Stimulated activated CD8-positive, alpha-beta memory T cell treated with anti-CD3 and anti-CD28 coated beads, Interleukin-15, amount 100 ng/mL, for 48 hours (primary cell): Measurements from ENCODE around the gene RABGAP1L.
"Not testable (repeated sequence)": the region's sequence is repeated elsewhere in the genome, so short reads cannot be mapped to it uniquely, and the experiment has no call there.

Experiments
- DNase-seq, 2 donors: peaks; one replicate each; pipeline ENCODE4 v3.0.0-alpha.2; 2020; ENCODE audit warnings: low read depth in 2 of 2

Gene RABGAP1L

DNA sequence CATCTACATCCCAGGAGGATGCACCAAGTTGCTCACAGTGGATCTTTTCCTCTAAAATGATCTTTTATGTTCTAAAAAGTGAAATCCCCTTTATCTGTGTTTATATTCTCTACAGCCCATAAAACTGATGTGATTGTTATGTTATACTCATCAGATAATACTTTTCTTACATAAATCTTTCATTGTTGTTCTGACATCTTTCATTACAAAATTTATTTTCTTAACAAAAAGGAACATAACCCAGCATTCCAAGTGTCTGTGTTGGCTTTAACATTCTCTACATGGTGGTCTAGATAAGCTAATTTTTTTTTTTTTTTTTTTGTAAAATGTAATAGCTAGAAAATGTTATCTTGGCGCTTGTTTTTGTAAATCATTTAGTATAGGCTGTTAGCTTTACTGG is 832.2 kb downstream of the RABGAP1L start:
- DNase-seq, result no peak

DNA sequence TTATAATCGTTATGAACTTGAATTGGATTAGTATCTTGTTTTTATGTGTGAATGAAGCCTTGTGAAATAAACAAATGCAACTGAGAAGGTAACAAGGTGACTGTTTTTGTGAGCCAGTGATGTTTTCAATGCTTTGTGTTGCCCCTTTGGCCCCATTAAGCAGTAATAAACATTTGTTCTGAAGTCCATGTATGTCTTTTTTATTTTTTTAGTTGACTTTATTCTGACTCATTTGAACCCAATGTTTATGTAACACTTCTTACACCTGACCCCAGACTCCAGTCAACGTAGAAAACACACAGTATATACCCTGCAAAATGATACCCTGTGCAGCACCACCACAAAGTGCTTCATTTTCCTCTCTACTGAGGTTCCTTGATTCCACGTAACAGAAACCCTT is 835.8 kb downstream of the RABGAP1L start:
- DNase-seq, result no peak

DNA sequence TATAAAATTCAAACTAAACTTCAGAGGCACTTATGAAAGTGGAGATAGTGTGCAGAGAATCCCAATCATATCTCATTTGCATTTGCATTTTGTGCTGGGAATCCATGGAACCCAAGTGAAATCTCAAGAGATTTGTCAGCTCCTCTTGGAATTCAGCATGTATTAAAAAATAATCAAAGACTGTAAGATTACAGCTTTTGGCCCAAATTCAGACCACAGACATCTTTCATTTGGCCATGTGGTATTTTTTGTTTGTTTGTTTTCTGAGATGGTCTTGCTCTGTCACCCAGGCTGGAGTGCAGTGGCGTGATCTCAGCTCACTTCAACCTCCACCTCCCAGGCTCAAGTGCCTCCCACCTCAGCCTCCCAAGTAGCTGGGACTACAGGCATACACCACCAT is 836.6 kb downstream of the RABGAP1L start:
- DNase-seq, result no peak

DNA sequence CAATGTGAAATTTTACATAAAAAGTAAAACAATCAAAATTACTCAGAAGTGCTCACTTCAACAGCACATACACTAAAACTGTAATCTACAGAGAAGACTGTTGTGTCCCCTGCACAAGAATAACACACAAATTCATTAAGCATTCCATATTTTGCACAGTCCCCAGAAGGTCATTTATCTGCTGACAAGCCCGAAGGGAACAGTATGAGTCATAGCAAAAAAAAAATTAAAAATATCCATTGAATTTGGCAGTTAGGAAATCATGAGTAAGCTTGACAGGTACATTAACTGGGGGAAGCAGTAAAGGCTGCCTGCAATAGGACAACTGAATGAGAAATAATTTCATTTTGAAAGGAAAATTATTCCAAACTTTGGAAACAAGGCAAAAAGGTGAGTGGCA is 837.2 kb downstream of the RABGAP1L start:
- no peak for DNase-seq

DNA sequence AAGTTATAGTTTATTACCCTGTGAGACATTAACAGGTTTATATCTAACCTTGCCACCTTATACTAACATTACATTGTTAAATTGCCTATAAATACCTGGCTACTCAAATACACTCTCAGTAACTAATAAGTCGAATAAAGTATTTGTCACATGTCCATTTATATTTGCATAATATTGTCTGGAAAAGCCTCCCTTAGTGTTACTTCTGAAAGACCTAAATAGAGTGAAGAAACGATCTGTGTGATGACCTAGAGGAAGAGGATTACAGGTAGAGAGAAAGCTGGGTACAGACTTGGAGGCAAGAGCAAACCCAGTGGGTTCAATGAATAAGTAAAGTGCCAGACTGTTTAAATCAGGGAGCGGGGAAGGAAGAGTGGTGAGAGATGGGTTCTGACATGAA is 837.7 kb downstream of the RABGAP1L start:
- no peak for DNase-seq

DNA sequence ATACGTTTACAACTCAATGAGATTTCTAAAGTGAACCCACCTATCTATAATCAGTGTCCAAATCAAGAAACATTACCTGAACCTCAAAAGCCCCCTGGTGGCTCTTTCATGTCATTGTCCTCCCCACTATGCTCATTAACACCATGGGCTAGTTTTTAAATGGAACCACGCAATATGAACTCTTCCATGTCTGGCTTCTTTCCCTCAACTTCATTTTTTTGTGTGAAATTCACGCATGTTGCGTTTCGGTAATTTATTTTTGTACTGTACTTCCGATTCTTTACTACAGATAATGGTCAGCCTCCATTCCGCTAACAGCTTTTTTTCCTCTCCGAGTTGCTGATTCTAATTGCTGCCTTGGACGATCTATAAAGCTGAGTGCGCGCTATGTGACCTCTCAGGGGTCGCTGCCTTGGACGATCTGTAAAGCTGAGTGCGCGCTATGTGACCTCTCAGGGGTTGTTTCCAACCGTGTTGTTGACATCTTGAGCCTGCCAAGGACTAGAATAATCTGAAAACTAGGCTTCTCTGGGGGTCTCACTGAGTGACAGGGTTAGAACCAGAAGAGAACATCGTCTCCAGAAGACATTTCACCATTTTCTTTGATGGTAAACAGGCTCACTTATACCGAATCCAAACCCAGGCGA is 839.4 kb downstream of the RABGAP1L start:
- no peak for DNase-seq

DNA sequence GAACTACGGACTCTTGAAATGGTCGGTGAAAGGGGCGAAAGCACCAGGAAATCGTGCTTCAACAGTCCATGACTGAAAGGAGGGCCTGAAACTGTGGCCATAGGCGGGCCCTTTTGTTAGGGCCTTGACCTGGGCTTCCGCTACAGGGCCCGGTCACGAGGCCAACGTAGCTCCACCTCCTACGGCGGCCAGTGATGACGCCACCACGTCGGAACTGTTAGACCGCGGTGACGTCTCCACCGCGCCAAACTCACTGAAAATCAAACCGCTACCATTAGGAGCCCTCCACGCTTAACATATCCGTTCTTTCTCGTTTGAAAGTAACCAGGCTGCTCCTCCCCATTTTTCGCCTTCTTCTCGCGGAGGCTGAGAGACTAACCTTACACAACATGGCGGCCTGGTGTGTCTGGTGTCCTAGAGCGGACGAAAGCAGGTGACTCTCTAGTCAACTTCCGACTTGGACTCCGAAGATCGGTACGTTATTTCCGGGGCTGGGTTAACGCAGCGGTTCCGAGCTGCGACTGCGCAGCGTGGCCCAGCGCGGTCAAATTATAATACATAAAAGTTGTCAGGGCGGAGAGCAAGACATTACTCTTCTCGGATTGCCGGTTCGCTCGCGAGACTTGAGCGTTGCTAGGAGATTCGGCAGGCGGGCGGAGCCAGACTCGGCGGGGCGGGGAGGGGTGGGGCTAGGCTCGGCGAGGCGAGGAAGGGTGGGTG is 840.1 kb downstream of the RABGAP1L start:
- peak; percentile 75 to 94 for DNase-seq

DNA sequence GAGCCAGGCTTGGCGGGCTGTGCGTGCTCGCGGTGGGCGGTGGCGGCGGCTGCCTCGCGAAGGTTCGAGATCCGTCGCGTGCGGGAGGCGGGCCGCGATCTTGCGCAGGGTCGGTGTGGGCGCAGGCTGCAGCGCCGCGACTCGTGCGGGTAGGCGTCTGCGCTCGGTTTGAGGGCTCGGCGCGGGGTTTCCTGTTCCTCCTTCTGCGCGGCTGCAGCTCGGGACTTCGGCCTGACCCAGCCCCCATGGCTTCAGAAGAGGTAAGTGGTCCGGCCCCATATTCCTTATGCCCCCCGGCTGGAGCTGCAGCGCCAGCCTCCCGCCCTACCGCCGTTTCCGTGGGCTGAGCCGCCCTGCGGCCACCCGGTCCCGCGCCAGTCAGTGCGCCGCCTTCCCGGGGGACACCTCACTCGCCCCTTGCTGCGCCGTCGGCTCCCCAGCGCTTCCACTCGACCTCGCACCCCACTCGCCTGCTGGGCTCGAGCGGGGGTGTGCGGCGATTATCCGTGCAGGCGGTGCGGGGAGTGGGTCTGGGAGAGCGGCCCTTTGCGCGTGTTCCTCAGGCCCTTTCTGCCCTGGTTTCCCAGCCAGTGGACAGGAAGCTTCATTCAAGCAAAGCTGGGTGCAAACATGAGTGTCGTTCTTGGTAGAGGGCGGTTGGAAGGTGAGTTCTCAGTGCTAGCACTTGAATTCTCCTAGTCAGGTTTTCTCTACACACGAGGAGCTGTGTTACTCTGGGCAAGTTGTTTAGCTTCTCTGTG is 840.8 kb downstream of the RABGAP1L start, which contains the start of gene CACYBP:
TSS of gene CACYBP (plus strand) at position 12 of the 761 bp plus-strand sequence. CDS start at position 246, 234 bp downstream.
- DNase-seq, result peak in 1 of 2 donors; percentile 93

DNA sequence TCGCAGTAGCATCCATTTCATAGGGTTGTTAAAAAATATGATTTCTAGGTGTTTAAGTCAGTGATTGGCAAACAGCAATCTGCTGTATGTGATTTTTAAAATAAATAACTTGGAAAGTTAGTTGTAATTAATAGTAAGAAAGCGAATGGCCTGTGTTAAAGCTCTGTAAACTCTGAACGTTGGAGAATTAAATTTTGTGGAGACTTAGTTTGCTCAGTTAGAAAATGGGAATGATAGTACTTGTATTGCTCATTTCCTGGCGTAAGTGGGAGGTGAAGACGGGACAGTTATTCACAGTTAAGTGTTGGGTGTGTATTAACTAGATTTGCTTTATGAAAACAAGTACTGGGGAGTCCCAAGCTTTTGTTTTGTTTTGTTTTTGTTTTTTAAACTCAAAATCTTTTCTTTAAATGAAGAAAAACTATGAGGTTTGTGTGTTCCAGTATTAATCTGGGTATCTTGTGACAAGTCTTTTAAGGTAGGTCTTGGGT is 841.4 kb downstream of the RABGAP1L start:
- DNase-seq, result no peak

DNA sequence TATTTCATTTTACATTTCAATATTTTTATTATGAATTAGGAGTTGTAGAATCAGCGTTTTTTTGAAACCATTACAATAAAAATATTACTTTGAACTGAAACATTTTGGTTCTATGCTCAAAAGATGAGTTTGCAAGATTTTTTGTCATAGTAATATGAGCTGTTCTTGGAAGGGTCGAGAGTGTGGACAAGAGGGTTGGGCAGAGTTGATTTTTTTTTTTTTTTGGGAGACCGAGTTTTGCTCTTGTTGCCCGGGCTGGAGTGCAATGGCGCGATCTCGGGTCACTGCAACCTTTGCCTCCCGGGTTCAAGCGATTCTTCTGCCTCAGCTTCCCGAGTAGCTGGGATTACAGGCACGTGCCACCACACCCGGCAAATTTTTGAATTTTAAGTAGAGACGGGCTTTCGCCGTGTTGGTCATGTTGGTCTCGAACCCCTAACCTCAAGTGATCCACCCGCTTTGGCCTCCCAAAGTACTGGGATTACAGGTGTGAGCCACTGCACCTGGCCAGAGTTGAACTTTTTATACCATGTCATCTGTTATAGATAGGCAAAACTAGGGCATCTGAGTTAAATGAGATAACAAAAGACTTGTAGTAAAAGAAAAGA is 843.7 kb downstream of the RABGAP1L start:
- no peak for DNase-seq

DNA sequence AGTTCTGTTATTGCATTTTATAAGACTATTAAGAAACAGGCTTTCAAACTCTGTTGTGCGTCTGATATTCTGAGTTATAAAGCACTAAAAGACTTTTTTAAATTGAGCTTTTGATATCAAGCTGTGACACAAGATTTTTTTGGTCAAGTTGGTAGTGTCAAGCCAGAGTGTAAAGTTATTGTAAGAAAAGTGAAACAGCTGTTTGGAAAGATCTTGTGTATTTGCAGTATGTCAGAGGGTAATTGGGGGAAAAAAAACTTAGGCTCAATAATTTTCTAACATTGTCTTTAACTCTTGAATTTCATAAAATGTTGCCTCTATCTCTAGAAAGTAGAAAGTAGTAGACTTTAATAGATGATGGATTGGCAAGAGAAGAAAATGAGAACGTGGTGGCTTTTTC is 844.2 kb downstream of the RABGAP1L start:
- DNase-seq, result no peak

DNA sequence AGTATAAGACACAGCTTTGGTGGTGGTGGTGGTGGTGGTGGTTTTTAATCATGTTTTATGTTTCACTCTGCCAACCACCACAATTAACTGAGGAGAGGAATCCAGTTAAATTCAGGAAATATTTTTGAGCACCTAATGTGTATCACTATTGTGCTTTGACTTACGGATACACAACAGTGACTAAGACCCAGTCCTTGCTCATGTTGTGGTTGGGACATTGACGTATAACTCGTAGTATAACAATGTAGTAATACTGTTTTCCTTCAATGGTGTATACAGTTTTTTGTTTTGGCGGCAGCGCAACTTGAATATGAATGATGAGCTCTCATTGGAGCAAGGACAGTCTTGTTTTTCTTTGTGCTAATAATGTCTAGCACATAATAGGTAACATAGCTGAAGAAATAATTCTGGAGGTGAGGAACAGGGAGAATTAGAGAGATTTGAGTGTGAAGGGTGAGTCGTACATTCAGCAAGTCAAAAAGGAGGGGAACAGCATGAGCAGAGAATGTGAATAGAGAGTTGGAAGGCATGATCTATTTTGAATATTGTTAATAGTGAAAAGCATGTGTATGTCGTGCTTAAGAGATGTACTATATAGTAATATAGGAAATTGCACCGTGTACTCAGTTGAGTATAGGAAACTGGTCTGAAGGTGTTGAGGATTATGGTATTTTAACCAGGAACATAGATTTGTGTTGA is 845.9 kb downstream of the RABGAP1L start:
- DNase-seq, result no peak

DNA sequence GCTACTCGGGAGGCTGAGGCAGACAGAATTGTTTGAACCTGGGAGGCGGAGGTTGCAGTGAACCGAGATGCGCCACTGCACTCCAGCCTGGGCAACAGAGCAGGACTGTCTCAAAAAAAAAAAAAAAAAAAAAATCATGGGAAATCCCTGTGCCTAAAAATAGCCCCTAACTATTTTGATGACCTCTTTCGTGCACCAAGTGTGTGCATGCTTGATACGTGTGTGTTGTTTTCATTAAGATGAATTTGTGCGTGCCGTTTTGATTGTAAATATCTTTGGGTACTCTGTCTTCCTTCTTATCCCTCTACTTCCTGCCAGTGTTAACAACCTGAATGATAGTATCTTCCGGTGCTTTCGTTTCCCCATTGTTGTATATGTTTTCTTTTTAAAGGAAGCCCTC is 850.2 kb downstream of the RABGAP1L start:
- DNase-seq, result no peak

DNA sequence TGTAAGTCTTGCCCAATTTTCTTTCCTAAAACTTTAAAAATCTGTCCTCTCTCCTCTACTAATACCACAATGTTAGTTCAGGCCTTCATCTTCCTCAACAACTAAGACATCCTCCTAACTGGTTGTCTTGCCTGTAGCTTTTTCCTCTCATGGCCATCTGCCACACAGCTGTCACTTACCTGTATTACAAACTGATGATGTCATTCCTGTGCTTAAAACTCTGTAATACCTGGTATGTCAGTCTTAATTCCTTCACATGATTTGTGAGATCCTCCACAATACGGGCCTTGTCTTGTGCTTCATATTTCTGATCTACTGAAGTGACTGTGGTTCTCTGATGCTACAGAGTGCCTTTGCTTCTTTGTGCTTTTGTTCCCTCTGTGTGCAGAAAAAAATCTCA is 854.1 kb downstream of the RABGAP1L start:
- DNase-seq, result no peak

DNA sequence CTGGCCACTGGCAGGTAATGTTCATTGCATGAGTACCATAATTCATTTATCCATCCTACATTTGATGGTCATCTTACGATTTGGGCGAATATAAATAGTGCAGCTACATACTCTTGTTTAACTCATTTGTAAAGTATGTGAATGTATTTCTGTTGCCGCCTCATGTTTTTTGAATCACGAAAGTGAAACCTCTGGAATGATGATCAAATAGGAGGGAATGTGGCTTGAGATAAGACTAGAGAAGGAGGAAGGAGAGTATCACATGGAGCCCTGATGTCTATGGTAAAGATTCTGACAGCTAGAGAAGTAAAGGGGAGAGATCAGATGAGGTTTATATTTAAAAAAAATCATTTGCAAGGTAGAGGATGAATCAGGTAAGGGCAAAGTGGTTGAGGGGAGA is 855.9 kb downstream of the RABGAP1L start:
- DNase-seq, result no peak

DNA sequence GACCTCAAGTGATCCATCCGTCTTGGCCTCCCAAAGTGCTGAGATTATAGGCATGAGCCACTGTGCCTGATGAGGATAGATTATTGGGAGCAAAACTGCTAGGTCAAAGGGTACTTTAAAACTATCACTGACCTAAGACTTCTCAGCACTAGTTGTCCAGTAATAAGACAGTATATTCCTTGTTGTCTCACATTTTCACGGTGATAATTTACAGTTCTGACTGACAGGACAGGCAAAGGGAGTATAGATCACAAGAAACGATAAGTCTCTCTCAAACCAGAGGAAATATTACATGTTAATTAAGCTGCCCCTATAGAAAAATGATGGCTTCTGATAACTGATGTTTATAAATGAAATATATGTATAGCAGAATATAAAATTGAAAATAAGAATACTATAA is 860.2 kb downstream of the RABGAP1L start:
- DNase-seq, result no peak

DNA sequence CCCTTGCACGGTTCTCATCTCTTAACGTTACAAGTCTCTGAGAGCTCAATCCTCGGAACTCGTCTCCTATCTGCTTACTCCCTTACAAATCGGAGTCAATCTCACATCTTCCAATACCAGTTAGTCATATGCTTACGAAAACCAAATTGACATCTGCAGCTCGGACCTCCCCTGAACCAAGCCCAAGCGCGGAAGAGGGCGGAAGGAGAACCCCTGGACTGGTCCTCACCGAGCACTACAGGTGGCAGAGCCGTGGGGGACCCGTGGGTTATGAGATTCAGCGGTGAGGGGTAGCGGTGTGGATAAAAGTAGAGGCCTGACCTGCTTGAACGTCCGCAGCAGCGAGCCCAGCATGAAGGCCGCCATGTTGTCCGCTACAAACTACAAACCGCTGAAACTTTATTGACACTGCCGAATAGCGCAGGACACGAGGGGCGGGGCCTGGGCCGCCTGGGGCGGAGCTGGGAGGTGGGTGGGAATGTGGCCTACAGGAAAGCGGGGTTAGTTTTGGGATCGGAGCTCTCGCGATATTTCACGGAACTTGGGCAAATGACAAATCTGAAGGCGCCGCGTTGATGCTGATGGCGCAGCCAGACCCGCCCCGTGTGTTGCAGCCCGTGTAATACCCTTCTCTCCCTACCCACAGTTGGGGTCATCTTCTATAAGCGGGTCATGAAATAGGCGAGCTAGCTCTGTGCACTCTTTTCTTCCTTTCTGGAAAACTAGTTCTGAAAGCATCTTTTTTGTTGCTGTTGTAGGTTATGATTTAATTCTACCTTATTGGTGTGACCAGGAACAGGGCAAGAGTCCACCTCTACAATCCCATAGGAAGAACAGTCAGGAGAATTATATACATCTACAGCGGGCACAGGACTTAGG is 864.0 kb downstream of the RABGAP1L start, which contains the start of gene MRPS14:
TSS of gene MRPS14 (minus strand) at position 383 of the 879 bp plus-strand sequence. CDS start at position 366, 17 bp downstream.
- DNase-seq, result peak; percentile 96 to 97

DNA sequence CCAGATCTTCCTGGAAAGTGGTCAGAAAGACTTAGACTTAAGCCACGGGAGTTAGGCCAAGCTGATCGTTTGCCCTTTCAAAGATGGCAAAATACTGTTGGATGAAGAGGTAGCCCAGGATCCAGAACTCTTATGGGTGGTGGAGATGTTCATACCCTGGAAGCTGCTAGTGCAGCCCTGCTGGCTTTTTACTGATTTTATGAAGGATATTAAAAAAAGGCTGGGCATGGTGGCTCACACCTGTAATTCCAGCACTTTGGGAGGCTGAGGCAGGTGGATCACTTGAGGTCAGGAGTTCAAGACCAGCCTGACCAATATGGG is 864.6 kb downstream of the RABGAP1L start:
- not testable (repeated sequence) for DNase-seq

DNA sequence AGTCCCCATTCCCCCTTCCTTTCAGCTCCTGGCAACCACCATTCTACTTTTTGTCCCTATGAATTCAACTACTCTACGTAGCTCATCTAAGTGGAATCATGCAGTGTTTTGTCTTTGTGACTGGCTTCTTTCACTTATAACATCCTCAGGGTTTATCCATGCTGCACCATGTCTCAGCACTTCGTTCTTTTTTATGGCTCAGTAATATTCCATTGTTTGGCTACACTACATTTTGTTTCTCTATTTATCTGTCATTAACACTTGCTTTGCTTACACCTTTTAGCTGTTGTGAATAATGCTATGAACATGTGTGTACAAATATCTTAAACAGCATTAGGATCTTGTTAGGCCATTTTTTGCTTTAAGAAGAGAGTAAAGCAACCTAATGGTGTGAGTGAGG is 865.5 kb downstream of the RABGAP1L start:
- DNase-seq, result no peak

DNA sequence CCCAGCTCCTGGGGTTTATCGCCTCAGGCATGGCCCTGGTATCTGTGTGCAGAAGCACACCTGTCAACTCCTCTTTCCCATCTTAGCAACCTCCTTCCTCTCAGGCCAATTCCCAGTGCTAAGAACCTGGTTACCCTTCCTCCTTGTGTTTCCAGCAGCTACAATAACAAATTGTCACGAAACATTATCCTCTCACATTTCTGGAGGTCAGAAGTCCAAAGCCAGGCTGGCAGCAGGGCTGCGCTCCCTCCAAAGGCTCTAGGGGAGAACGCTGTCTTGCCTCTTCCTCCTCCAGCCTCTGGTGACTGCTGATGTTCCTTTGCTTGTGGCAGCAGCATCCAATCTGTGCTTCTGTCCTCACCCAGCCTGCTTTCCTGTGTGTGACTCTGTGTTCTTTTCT is 874.6 kb downstream of the RABGAP1L start:
- no peak for DNase-seq

DNA sequence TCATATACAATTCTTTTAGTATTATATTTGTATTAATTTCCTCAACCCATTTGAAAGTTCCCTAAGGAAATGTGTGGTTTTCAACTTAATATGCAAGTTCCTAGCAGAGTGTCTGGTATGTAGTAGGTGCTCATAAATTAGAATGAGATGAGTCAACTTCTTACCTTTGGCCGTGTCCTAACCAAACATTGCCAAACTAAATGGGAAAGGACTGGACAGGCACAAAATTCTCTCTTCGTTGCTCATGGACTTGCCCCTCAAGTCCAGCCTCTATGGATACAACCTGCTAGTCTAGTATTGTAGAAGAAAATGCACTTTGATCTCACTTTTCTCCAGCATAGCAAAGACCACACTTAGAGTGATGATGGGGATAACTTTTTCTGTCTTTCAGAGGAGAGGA is 875.5 kb downstream of the RABGAP1L start:
- DNase-seq, result no peak
